Astrocyte (in vitro differentiated cells and primary cell): ENCODE data around the gene NUTM2F.
"Not testable (repeated sequence)": the region's sequence is repeated elsewhere in the genome, so short reads cannot be mapped to it uniquely, and the experiment has no call there.

ENCODE experiments used
- CTCF ChIP-seq: IDR thresholded peaks from 2 replicates; pipeline ENCODE4 v1.5.1; 2011; ENCODE audit warnings: low read depth, mild to moderate bottlenecking, inconsistent platforms, low read length, moderate library complexity; ENCODE audit not compliant: insufficient read depth
- EZH2 ChIP-seq: IDR thresholded peaks from 2 replicates; pipeline ENCODE4 v1.6.1; 2012; ENCODE audit warnings: mild to moderate bottlenecking, low read length, inconsistent platforms; ENCODE audit not compliant: insufficient read depth

- not testable (repeated sequence) for TF ChIP-seq CTCF, EZH2
Measured at GRCh38 chr9:94316236-94316635, 12.2 kb downstream of the NUTM2F start.
